GM18870 (cell line): ENCODE results near the gene KLHL33.
A peak's percentile ranks its signal among the peaks of the same experiment; 100 is the strongest.

Experiments
- ATAC-seq: cut with Tn5 transposase; IDR thresholded peaks from one replicate; pipeline ENCODE4 v1.9.1; 2021; ENCODE audit warnings: moderate library complexity; ENCODE audit not compliant: unreplicated experiment

Gene KLHL33, protein sequence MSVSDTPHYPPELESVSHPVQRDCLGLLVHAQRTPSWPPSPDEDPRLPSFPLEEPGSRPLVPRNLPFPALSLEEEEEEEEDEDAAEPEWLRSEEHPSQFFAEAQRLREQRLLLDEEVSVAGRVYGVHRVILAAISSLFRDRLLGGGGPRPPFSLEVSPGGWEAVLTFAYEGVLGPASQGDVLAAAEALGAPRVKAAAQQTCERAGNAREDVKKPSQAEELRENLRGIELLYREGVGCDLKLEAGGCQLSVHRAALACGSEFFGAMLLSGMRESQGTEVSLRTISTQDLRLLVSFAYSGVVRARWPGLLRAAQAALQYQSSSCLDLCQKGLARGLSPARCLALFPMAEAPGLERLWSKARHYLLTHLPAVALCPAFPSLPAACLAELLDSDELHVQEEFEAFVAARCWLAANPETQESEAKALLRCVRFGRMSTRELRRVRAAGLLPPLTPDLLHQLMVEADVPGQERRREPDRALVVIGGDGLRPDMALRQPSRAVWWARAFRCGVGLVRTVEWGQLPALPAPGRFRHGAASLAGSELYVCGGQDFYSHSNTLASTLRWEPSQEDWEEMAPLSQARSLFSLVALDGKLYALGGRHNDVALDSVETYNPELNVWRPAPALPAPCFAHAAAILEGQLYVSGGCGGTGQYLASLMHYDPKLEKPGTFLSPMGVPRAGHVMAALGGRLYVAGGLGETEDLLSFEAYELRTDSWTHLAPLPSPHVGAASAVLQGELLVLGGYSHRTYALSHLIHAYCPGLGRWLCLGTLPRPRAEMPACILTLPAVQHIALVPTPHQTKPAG

DNA sequence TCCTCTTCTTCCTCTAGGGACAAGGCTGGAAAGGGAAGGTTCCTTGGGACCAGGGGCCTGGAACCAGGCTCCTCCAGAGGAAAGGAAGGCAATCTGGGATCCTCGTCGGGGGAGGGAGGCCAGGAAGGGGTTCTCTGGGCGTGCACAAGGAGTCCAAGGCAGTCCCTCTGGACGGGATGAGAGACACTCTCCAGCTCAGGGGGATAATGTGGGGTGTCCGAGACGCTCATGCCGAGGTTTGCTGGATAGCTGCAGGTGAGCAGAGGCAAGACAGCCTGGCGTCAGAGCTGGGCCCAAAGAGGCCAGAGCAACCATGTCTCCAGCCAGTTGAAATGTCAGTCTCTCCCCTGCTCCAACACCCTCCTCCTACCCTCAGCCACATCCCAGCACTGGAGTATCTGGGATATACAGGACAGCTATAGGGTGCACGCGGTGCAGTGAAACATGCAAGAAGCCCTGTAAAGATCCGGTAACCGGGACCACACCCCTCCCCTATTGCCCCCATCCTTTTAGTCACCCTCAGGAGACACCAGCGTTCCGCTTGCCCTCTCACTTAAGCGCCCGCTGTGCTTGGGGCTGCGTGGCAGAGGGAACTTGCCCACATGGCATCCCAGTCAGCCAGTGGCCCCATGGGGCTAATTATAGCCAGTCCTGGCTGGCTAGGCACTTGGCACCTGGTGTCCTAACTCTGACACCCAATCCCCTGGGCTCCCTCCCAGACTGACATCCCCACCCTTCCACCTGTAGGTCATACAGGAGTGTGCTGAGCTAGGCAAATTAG, at the start of gene KLHL33:
KLHL33 (minus strand) TSS at position 585 of the 781 bp plus-strand sequence; CDS start at position 230, 355 bp downstream.
- ATAC-seq = no peak

DNA sequence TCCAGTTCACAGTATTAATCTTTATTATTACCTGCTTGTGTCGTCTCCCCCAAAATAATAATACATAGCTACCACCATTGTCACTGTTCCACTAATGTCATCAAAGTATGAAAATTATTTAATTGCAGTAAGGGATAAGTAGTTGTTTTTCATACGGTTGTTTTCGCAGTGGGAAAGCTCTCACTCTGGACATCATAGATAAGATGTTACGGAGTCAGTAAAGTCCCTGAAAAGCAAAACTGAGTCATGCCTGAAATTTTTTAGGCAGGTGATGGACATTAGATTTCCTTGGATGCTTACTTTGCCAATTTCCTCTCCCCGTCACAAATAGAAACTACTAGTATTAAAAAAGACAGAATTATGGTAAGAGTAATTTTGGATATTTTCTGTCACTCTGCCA, 46.4 kb upstream of the KLHL33 start:
- no peak for ATAC-seq

DNA sequence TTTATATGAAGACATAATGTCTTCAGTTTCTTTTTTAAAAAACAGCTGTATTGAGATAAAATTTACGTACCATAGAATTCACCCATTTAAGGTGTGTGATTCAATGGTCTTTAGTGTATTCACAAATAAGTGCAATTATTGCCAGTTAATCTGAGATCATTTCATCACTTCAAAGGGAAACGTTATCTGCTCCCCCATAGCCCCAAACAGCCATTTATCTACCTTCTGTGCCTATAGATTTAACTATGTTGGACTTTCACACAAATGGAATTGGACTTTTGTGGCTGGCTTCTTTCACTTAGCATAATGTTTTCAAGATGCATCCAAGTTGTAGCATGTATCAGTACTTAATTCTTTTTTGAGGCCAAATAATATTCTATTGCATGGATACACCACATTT, 42.9 kb upstream of the KLHL33 start:
- no peak for ATAC-seq

DNA sequence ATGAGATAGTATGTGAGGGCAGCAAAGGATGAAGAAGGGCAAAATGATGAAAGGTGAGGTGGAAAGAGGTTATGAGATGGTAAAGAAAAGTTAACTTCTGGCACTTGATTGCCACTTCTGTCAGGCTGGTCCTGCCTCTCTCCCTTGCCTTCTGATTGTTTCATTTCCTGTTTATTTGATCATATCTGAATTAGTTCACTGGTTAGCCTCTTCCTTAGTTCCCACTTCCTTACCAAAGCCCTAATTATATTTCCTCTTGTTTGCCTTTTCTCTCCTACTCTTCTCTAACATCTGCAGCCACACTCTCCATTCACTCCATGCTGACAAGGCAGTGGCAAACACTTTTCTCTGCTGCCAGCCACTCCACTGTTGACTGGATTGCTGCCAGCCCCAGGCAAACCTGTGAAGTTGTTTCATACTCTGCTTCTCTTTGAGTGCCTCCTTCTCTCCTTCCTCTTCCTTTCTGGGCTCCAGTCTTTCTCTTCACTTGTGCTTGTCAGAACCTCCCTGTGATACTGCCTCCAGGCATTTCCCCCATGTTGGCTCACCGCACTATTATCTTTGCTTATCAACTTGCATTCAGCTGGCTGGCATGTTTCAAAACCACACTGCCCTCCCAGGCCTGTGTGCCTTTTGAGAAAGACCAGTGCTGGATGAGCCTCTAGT, 41.4 kb upstream of the KLHL33 start:
- no peak for ATAC-seq

DNA sequence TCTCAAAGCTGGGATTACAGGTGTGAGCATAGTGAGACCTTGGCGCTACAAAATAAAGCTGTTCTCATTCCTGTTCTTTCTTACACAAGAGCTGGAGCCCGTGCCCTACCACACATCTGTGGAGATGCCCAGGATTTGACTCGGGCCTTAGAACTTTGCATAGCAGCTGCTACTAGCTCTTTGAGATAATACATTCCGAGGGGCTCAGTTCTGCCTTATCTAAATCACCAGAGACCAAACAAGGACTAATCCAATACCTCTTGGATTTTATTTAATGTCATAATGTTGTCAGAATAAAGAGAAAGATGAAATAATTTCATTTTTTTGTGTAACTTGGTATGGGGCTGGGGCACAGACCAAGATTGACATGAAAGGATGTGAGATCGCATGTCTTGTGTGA, 40.8 kb upstream of the KLHL33 start:
- no peak for ATAC-seq

DNA sequence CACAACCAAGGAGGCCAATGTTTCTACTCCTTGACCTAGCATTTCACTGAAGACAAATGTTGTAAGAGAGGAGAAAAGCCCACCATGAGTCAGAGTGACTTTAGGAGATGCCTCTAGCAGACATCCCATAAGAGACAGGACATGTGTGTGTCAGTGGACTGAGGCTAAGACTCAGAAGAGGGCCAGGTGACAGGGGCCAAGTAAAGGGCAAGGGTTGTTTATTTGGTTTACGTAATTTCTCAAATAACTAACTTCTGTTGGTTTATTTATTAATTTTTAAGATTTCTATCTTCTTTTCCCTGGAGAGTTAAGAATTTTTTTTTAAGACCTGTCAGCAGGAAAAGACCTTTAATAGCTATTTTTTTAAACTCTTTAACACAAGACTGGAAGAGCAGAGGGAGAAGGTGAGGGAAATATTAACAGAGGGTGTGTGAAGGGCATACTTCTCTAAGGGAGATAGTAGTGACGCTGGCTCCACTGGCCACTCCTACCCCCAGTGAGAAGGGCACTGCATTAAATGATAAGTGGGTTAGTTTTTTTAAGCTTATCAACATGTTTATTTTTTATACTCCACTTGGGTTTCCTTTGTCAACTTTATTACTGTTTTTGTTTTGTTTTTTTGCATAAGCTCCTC, 36.7 kb upstream of the KLHL33 start:
- no peak for ATAC-seq

DNA sequence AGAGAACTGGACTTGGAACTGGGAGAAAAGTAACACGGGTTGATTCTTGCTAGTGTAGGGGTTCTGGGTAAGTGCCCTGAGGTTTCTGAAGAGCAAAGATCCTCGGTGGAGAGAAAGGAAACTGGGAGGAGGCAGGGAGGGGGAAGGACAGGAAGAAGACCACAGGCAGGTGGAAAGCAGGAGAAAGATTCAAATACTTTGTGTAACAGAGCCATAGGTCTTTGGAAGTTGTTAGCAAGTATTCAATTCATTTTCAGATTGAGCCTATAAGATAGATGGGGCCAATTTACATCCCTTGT, 34.6 kb upstream of the KLHL33 start:
- no peak for ATAC-seq

DNA sequence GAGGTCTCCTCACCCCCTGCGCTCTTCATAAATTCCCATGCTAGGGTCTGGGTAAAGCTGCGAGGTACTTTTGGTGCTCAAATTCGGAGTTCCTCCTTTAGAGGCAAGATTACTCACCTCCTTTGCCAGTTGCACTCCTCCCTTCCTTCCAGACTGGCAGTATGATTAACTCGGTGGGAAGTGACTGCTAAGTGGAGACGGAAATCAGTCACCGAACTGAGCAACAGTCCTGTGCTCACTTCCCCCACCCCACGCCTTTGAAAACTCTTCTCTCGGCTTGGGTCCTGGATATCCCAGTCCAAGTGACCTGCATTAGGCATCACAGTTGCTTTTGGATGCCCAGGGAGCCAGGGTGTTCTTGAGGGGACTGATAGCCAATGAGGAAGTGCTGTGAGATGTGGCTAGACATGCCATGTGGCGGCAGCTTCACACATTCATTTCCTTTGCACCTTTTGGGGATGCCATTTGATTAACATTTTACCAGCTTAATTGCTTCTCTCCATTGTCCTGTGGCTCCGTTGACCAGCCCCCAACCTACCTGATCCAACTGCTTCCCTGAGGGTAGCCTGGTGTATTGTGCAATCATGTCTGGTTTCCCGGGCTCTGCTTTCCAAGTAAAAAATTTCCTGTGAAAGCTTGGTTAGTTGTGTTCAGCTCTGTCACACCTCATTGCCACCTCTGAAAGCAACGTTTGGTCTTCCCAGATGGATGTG, 34.1 kb upstream of the KLHL33 start:
- ATAC-seq = peak; percentile 32

DNA sequence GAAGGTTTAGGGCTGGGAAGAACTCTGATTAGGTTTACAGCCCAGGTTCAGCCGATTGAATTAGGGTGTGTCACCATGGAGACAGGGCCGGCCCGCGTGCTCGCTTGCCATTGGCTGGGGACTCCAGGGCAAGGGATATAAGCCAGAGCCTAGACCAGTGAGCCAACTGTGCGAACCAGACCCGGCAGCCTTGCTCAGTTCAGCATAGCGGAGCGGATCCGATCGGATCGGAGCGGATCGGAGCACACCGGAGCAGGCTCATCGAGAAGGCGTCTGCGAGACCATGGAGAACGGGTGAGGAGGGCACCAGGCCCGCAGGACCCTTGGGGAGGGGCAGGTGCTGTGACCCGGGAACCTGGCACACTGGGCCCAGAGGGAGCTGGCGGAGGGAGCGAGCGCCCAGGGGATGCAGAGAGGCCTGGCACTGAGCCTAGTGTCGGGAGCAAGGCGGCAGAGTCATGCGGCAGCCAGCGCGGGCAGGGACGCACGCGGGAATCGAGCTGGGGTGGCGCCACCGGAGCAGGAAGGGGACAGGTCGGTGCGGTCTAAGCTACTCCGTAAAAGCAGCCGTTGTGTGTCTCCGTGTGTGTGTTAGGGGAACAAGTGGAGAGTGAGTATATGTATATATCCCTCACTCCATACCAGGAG, 33.4 kb upstream of the KLHL33 start, which contains the start of gene PNP:
PNP (plus strand) TSS at position 165 of the 648 bp plus-strand sequence; CDS start at position 284, 119 bp downstream.
- peak; percentile 90 for ATAC-seq

DNA sequence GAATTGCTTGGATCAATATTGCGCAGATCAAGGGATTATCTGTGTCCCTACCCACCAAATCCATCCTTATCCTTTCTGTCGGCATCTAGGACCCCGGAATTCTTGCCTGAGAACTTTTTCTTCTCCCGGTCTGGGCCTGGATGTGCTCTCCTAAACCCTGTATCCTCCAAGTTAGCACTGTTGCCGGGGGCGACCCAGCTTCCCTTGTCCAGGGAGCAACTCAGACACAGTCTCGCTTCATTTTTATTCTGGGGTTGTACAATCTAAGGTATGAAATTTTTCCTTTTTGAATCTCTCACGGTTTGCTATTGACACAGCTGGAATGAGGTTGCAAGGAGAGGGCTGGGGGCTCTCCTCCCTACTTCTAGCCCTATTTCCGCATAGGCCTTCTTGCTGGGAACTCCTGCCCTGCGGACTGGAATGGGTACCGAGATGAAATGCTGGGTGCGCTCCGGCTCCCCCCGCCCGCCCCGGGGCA, 32.8 kb upstream of the KLHL33 start:
- ATAC-seq = no peak

DNA sequence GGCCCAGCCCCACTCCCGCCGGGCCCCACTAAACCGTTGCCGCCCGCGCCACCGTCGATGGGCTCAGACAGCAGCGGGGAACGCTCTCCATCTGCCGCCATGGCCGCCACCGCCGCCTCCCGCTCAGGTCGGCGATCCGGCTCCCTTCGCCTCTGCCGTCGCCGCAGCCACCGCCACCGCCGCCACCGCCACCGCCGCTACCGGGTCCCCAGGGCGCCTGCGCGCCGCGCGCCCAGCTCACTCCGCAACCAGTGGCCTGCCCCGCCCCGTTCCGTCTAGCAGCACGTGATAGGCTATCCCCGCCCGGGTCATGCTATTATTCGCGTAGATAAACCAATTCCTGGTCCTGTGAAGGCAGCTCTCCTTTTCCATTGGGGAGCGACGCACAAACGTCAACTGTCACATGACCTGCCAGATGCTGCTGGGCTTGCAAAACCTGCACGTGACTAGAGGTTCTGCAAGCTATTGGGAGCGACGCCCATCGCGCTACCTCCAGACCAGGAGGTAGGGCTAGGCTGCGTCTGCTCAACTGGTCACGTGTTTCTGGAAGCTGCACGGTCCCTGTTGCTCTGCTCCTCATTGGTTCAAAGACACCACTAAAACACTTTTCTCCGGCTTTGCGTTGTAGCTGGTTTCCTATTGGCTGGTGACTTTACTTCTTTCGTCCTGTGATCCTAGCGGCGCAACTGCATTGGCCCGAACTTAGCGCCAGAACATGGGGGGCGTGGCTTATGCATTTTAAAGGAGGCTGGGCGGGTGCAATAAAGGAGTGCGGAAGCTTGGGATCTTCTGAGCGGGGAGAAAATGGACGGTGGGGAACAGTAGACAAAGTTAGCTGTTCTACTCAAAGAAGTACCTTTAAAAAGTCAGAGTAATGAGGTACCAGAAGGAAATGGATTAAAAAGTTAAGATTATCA, 25.5 kb upstream of the KLHL33 start, which contains the start of gene PIP4P1:
PIP4P1 (minus strand) TSS at position 210 of the 917 bp plus-strand sequence; CDS start at position 101, 109 bp downstream.
- peak; percentile 95 for ATAC-seq

DNA sequence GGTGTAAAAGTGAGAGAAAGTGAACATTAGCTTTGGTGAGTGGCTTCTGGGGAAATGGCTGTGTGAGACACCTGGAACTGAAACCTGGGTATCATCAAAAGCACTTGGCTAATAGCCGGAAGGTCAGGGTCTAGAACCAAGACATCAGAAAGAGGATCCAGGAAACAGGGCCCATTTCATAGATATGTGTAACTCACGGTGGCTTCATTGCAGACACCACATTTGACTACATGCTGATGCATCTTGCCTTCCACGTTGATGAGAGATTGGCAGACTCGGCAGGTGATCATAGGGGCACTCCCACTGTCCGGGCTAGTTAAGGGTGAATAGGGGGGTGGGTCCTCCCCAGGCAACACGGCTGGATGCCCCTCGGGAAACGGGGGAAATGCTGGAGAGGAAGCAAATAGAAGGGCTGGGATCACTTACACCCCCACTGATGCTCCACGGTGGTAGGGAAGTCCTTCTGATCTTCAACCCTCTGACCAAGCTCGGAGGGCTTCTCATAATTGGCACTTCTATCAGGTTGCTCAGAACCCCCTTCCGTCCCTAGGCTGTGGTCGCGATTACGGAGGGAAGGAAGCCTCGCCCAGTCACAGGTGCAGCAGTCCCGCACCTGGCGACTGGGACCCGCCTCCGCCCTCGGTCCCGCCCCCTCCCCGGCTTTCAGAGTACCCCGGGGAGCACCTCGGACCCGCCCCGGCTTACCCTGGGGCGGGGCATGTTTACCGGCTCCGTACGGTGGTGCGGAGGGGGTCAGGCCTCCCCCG, 24.7 kb upstream of the KLHL33 start:
- ATAC-seq = no peak

DNA sequence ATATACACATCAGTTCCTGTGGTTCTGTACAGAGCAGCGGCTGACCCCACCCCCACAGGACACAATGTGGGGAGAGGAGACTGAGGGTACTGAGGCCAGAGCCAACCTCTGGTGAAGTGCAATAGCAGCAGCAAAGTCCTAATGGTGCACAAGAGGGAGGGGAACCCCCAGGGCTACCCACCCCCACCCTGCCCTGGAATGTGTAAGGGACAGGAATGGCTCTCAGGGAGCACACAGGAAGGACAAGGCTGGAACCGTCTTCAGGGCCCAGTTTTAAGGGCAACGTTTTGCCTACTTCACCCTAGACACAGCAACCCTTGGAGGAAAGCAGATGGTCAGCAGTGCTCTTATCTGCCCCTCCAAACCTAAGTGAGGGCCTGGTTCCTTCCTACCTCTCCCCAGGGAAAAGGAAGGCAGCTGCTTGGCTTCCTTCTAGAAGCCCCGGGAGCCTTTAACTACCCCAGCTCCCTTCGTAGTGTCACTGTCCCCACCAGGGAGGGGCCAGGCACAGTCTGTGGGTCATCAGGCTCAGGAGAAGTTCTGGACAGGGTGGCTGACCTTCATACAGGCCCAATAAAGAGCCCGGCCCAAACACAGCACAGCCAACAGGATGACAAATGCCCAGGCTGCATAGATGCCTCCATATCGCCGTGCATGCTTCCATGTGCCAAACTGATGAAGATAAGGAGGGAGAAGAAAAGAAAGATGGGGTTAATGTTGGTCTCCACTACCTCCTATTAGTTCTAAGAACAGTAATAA, 22.2 kb upstream of the KLHL33 start:
- no peak for ATAC-seq

DNA sequence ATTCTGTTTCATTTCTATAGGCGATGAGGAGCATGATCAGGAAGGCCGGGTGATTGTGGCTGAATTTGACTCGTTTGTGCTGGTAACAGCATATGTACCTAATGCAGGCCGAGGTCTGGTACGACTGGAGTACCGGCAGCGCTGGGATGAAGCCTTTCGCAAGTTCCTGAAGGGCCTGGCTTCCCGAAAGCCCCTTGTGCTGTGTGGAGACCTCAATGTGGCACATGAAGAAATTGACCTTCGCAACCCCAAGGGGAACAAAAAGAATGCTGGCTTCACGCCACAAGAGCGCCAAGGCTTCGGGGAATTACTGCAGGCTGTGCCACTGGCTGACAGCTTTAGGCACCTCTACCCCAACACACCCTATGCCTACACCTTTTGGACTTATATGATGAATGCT, 21.0 kb upstream of the KLHL33 start:
- ATAC-seq = no peak

DNA sequence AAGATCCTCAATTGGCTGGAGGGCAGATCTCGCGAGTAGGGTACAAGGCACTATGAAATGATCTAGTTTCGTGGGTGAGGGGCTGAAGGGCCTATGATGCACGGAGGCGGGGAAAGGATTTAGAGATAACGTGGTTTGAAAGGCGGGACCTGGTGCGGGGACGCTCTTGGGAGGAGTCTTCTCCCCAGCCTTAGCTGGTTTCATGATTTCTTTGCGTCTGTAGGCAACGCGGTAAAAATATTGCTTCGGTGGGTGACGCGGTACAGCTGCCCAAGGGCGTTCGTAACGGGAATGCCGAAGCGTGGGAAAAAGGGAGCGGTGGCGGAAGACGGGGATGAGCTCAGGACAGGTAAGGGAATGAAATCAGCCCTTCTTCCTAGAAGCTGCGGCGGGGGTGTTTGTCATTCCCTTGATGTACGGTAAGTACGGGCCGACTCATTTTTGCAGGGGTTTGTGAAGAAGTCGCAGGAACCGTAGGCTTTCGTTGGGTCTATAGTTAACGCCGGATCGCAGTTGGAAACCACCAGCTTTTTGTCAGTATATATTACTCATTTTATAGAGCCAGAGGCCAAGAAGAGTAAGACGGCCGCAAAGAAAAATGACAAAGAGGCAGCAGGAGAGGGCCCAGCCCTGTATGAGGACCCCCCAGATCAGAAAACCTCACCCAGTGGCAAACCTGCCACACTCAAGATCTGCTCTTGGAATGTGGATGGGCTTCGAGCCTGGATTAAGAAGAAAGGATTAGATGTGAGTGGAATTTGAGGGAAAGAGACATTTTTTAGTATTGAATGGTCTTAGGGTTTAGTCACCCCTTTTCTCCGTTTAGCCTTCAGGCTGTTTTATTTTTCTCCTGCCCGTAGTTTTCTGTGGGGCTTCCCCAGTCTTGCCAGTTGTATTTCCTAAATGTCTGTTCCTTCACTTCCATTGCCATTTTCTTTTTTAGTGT, 19.7 kb upstream of the KLHL33 start:
- peak; percentile 46 for ATAC-seq
